T-helper 2 cell (primary cell): ENCODE results near the gene ADORA2B.
"Not testable (repeated sequence)": the region's sequence is repeated elsewhere in the genome, so short reads cannot be mapped to it uniquely, and the experiment has no call there.

Experiments
- DNase-seq, 5 experiments: peaks; one replicate each; pipeline versions ENCODE4 v3.0.0 to v3.0.0-alpha.2; 2012 to 2022

ADORA2B gene

DNA sequence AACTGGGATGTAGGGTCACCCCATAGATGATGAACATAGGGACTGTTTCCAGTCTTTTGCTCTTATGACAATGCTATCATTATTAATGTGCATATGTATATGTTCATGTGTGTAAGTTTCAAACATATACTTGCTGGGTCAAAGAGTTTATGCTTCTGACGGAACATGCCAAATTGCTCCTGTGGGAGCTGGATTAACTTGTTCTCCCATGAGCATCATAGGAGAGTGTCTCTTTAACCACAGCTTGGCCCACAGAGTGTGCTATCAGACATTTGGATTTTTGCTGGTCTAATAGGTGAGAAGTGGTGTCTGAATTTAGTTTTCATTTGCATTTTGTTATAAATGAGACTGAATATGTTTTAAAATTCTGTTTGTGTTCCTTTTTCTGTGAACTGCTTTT, 22.3 kb upstream of the ADORA2B start:
- DNase-seq = no peak

DNA sequence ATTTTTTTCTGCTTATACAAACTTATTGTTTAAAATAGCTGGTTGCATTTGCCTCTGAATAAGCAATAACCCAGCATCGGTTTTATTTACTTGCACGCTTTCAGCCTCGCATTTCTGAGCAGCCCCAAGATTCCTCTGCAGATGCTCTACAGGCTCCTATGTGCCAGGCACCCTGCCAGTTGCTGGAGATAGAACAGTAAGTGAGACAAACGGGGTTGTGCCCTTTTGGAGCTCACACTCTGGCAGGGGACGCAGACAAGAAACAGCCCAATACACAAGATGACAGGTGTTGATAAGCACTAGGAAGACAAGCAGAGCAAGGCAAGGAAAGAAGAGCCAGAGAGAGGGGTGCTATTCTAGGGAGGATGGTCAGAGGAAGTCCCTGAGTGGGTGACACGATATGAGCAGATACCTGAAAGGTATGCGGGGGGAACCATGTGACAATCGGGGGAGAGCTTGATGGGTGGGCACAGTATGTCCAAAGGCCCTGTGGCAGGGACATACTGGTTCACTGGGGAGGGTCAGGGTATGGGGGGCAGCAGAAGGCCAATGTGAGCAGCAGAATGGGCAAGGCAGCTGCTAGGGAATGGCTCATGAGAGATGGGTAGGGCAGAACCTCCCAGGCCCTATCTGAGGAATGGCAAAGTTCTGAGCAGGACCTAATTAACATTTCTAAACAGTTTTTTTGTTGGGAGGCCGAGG, 18.7 kb upstream of the ADORA2B start:
- DNase-seq = no peak

DNA sequence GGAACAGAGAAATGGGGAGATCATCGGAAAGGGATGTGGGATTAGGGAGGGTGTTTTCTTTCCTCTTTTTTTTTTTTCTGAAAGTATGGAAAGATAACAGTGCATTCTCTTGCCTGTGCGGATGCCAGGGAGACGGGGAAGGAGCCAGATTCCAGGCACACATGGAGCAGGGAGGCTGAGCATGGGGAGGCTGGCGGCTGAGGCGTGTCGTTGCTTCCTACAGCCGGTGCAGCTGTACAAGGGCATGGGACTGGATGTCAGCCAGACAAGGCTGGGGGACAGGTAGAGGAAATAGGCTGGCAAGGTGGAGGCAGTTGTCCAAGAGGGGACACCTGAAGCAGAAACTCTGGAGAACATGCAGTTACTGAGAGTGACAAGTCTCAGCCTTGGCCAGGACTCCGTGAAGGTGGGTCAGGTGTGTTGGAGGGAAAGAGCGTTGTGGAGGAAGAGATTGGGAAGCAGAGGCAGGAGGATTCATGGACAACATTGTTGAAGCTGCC, 16.6 kb upstream of the ADORA2B start:
- DNase-seq = no peak

DNA sequence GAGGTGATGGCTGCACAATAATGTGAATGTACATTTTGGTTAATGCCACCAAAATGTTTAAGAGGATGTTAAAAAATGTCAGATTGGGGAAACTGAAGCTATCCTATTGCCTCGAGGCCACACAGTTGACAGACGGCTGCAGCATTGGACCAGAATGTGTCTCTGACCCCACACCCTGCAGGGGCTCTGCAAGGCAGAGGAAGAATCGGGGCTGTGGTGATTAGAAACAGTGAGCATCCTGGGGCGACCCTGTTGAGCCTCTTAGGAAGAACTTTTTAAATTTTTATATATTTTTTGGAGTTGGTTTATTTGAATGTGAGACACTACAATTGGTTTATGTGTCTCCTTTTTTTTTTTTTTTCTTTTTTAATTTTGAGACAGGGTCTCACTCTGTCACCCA, 15.0 kb upstream of the ADORA2B start:
- DNase-seq = no peak

DNA sequence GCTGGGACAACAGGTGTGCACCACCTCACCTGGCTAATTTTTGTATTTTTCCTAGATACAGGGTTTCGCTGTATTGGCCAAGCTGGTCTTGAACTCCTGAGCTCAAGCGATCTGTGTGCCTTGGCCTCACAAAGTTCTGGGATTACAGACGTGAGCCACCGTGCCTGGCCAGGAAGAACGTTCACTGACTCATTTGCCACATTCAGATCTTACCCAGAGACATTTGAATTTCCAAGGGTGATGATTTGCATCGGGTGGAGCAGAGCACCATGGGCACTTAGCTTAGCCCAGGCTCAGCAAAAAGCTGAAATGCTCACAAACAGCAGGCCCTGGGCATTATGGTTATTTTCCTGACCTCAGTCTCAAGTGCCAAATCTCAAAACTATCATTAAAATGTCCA, 14.5 kb upstream of the ADORA2B start:
- DNase-seq = no peak

DNA sequence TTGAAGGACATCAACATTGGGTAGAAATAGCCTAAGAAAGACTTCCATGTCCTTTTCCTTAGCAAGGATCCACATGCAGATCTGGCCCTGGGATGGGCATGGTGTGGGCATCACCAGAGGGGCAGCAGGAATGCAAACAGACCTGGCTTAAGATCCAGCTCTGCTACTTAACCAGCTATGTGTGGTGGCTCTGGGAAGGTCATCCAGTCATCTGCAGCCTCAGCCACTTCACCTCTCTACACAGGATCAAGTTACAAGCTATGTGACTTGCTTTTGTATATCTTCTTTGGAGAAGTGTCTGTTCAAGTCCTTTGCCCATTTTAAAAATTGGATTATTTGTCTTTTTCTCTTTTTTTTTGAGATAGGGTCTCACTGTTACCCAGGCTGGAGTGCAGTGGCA, 13.5 kb upstream of the ADORA2B start:
- DNase-seq = no peak

DNA sequence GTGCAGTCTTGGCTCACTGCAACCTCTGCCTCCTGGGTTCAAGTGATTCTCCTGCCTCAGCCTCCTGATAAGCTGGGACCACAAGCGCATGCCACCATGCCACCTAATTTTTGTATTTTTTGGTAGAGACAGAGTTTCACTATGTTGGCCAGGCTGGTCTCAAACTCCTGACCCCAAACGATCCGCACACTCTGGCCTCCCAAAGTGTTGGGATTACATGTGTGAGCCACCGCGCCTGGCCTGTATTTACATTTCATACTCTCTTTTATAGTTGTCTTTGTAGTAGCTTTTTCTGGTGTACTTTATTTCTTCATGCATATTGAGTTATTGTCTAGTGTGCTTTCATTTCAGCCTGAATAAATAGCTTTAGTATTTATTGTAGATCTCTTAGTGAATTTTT, 10.1 kb upstream of the ADORA2B start:
- no peak for DNase-seq

DNA sequence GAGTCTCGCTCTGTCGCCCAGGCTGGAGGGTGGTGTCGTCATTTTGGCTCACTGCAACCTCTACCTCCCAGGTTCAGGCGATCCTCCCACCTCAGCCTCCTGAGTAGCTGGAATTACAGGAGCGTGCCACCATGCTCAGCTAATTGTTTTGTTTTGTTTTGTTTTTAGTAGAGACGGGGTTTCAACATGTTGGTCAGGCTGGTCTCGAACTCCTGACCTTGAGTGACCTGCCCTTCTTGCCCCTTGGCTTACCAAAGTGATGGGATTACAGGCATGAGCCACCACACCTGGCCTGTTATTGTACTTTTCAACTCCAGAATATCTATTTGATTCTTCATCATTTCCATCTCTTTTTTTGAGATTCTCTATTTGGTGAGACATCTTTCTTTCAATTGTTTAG, 9.0 kb upstream of the ADORA2B start:
- no peak for DNase-seq

DNA sequence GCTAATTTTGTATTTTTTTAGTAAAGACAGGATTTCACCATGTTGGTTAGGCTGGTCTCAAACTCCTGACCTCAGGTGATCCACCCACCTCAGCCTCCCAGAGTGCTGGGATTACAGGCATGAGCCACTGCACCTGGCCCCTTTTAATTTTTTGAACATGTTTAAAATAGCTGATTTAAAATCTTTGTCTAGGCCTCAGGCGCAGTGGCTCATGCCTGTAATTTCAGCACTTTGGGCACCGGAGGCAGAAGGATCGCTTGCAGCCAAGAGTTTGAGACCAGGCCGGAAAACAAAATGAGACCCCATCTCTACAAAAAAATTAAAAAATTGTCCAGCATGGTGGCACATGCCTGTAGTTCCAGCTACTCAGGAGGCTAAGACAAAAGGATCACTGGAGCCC, 8.4 kb upstream of the ADORA2B start:
- not testable (repeated sequence) for DNase-seq

DNA sequence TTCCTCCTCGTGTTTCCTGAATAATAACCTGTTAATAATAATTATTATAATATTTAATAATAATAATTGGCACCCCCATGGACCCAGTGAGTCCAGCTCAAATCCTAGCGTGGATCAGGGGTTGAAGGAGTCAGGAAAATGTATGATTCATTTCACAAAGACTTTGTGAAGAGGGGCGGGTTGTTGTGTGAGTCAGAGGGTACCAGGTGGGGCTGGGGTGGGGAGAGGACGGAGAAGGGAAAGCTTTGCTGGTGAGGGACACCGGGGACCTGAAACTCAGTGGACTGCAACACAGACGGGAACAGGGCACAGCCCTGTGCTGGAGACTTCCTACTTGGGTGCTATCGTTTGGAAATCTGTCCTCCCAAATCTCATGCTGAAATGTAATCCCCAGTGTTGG, 3.1 kb upstream of the ADORA2B start:
- no peak for DNase-seq

DNA sequence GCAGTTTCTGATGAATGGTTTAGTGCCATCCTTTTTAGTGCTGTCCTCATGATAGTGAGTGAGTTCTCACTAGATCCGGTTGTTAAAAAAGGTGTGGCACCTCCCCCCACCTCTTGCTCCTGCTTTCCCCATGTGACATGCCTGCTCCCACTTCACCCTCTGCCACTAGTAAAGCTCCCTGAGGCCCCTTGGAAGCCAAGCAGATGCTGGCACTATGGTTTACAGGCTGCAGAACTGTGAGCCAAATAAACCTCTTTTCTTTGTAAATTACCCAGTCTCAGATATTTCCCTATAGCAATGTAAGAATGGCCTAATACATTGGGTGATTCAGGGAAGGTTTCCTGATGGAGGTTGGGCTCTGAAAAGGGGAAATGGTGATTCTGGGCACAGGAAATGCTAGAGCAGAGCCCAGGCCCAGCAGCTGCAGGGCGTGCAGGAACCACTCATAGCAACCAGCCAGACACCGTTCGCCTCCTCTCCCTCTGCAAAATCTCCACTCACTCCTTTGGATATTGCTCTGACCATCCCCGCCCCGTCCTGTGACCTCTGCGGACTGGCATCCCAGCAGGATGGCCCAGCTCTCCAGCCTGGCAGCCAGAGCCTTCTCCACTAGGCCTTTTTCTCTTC, 2.6 kb upstream of the ADORA2B start:
- DNase-seq = no peak

DNA sequence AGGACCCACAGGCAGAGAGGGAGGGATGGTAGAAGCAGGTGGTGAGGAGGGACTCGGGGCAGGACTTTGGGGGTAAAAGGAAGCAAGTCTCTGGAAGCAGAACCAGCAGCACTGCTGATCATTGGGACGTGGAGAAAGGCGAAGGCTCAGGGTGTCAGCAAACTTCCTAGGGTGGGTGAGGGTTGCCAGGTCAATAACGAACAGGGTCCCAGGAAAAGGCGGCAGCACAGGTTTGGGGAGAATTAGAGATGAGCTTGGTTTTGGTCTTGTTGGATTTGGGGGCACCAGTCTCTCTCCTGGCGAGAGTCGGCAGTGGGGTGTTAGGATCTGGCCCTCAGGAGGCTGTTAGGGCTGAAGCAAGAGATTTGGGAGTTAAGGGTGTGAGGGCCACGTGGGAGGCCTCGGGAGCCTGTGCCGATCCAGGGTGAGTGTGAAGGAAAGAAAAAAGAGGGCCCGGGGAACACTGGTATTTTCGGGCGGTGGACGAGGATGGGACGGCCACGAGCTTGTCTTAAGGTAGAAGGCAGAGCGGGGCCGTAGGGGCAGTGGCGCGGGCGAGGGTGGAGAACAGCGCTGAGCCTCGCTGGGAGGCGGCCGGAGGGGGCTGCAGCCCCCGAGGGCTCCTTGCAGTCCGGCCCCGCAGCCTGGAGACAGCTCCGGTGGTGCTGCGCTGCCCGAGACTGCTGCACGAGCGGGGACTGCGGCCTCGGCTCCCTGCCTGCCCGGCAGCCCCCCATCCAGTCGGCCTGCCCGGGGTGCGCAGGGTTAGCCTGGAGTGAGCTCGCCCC, 765 bp upstream of the ADORA2B start:
- DNase-seq = no peak

DNA sequence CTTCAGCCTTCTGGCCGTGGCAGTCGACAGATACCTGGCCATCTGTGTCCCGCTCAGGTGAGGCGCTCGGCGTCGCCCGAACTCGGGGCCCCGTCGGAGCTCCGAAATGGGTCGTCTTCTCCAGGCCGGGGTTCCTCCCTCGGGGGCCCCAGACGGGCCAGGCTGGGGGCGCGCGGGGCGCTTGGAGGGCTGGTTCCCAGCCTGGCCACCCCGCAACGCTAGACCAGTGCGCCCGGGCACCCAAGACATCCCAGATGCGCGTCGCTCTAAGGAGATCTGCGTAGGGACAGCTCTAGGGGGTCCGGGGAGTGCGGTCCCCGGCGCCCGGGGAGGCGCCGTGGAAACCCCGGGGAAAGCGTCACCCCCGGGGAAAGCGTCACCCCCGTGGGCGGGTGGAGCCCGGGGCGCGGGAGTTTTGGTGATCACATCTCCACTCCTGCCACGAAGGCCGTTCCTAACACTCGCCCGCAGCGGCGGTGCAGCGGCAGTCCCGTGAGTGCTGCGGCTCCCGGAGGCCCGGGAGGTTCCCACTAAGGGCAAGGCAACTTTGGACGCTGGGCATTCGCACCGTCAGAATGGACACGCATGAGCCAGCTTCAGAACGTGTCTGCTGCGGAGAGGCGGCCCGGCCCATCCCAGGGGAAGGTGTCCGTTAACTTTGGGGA, 729 bp downstream of the ADORA2B start:
- peak in 1 of 5 experiments; percentile 12 for DNase-seq

DNA sequence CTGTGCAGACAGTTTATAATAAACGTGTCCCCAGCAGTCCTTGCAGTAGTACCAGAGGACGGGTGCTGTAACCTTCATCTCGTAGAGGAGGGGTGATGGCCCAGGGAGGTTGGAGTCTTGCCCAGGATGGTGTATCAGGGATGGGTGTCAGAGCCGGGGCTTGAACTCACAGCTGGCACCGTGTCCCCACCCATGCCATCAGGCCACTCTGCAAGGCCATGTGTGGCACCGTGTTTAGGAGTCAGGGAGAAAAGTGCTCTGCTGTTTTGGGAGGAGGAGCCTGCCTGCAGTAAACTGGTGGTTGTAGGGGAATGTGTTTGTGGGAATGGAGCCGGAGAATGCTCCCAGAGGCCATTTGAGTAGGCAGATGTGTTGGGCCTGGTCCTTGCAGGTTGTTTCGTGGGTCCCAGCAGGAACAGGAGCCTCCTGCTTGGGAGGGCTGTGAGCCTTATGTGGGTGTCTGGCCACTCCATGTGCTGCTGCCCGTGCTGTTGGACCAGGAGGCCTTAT, 1.7 kb downstream of the ADORA2B start:
- DNase-seq = no peak

DNA sequence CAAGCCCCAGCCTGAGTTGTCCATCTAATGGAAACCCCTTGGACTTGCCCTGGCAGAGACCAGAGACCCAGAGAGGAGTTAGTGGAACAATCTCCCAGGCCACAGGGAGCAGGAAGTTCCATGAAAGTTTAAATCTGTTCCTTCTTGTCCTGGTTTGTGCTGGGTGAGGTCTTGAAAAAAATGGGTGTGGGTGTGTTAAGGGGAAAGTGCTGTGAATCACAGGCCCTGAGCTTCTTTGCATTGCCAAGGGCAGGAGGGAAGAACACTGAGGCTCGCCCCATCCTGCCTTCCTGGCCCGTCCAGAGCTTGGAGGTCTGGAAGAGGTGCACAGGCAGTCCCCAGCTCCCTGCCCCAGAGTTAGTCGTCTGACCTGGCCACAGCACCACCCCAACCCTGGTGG, 2.3 kb downstream of the ADORA2B start:
- no peak for DNase-seq

DNA sequence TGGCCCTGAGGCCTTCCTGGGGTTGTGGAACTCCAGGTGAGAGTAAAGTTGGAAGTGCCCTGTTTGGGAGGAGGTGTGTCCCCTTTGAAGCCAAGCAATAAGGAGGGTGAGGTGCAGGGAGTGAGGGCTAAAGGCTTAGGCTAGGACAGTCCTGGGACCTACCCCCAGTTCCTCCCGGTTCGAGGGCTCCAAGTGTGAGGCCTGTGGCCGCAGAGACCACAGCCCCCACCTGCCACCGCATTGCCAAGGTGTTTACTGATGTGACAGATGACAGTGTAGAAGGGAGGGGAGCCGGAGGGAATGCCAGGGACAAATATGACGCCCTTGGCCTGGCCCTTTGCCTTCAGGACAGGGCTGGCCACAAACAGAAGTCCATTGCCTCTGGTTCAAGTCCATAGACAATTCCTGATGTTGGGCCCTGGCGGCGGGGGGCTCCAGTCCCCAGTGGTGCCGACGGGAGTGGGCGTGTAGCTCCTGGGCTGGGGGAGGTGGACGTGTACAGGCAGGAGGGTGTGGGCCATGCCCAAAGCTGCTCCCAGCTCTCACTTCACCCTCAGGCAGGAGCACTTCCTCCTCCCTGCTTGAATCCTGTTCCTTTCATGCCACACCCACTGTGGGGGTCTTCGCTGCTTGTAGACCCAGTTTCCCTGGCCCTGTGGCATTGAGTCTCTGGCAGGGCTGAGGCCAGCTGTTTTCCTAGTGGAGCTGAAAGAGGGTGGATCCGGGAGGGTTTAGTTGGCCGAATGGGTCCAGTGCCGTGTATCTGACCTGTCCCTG, 3.2 kb downstream of the ADORA2B start:
- DNase-seq = no peak

DNA sequence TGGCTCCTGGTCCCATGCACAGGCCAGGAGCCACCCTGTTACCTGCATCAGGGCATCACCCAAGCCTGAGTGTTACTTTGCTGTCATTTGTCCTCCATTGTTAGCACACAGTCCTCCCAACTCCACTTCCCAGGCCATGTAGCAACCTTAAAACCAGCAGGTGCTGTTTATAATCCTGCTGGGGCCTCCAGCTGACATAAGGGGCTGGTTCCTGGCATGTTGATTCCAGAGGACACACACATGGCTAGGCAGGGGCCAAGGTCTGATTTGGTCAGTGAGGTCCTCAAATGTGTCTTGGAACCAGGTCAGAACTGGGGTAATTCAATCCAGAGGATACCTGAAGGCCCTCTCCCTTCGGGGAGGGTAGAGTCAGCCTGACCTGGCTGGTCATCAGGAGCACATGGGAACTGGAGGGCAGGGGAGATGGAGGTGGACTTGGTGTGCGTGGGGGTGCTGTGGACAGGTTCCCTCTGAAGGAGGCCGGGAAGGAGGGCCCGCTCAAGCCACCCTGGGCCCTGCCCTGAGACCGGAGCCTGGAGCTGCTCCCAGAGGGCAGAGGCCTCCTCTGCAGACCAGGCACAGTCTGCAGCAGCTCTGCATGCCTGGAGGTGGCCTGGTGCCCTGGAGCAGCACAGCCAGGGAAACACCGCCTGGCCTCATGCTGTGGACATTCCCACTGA, 6.6 kb downstream of the ADORA2B start:
- no peak for DNase-seq

DNA sequence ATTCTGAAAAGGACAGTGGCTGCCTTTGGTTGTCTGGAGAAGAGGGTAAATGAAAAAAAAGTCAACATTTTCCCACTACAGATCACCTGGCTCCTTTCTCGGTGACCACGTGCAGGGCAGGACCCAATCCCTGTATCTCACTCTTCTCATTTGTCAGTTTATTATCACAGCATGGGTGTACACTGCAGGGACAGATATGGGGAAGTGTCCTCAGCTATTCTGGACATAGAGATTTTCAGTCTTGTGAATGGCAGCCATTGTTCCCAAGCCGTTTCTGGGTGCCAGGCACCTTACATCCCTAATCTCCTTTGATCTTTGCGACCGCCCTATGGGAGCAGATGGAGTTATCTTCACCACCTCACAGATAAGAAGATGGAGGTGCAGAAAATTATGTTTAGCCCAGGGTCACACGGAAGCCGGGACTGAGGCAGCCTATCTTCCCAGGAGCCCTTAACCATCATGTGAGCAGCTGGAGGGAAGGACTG, 7.2 kb downstream of the ADORA2B start:
- no peak for DNase-seq

DNA sequence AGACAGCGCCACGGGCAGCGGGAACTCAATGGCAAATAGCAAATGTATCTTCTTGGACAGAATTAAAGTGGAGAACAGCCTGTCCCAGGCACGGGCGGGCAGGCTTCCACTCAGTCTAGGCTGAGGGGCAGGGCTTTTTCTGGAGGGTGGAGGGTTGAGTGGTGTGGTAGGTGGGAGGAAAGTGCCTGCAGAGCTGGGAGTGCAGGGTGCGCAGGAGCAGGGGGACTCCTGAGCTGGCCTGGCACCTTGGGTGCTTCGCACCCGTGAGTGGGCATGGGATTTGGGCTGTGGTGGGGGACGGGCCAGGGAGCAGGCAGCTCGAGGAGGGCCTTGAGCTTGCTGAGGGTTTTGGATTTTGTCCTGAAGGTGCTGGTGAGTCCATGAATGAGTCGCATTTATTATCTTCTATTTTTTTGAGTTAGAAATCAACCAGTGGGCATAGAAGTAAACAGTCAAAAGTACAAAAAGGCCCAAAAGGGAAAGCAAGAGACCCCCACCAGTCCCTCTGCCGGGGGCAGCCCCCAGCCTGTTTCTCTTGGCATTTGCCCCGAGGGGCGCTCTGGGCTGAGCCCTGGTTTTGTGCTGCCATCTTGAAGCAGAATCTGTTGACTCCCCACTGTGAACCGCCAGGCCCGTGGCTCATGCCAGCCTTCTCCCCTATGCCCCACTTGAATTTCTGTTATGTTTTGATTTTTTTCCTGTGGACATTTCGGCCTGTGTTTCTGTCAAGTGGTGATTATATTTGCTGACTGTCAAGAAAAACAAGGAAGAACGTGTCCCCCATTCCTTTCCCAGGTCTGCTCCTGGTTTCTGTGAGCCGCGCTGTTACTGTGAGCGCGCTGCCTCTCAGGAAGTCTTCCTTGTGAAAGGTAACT, 8.2 kb downstream of the ADORA2B start:
- no peak for DNase-seq

DNA sequence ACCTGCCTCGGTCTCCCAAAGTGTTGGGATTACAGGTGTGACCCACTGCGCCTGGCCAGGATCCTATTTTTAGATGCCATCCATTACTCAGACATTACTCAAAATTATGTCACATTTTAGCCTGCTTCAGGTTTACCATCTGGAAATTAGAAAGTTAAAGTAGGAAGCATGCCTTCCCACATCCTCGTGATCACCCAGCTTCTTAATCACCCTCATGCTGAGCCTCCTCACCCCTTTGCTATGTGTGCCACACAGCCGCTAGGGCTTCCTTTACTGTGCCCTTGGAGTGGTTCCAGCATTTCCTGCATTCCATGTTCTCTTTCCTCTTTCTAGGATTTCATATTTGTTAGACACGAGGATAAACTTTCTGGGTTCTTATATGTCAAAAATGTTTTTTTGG, 9.3 kb downstream of the ADORA2B start:
- no peak for DNase-seq
